ENCODE data around the gene MYLK4.

MYLK4 gene

GRCh38 chr6:2780102-2780737 lies 29.5 kb upstream of the MYLK4 start:
- H3K4me3 ChIP-seq (ENCODE audit: low read depth, low read length), result no peak overlapping the region
- TF ChIP-seq CTCF (IDR thresholded peaks at IDR 0.05; ENCODE audit: control insufficient read depth, extremely low read depth, insufficient read depth), result no peak
- DNase-seq (ENCODE audit: low read depth), result no peak

- no peak for TF ChIP-seq CTCF (IDR thresholded peaks at IDR 0.05; ENCODE audit: control insufficient read depth, extremely low read depth, insufficient read depth)
- DNase-seq (ENCODE audit: low read depth), result no peak
Observed at GRCh38 chr6:2777249-2777648, 26.5 kb upstream of the MYLK4 start.

GRCh38 chr6:2775003-2775402 lies 24.3 kb upstream of the MYLK4 start:
- no peak for TF ChIP-seq CTCF (IDR thresholded peaks at IDR 0.05; ENCODE audit: control insufficient read depth, extremely low read depth, insufficient read depth)
- DNase-seq (ENCODE audit: low read depth), result no peak
- H3K4me3 ChIP-seq (ENCODE audit: low read depth, low read length), result no peak overlapping the region

More at GRCh38 chr6:2777249-2777648, 26.5 kb upstream of the MYLK4 start:
- no peak overlapping the region for H3K4me3 ChIP-seq (ENCODE audit: low read depth, low read length)

- H3K4me3 ChIP-seq (ENCODE audit: low read depth, low read length), result no peak overlapping the region
- TF ChIP-seq CTCF (IDR thresholded peaks at IDR 0.05; ENCODE audit: control insufficient read depth, extremely low read depth, insufficient read depth), result no peak
- DNase-seq (ENCODE audit: low read depth), result no peak
Observed at GRCh38 chr6:2773449-2773848, 22.7 kb upstream of the MYLK4 start.

- no peak for TF ChIP-seq CTCF (IDR thresholded peaks at IDR 0.05; ENCODE audit: control insufficient read depth, extremely low read depth, insufficient read depth)
- DNase-seq (ENCODE audit: low read depth), result no peak
- H3K4me3 ChIP-seq (ENCODE audit: low read depth, low read length), result no peak overlapping the region
Observed at GRCh38 chr6:2772840-2773239, 22.1 kb upstream of the MYLK4 start.

GRCh38 chr6:2771079-2771478 lies 20.4 kb upstream of the MYLK4 start:
- no peak overlapping the region for H3K4me3 ChIP-seq (ENCODE audit: low read depth, low read length)
- DNase-seq (ENCODE audit: low read depth), result no peak
- no peak for TF ChIP-seq CTCF (IDR thresholded peaks at IDR 0.05; ENCODE audit: control insufficient read depth, extremely low read depth, insufficient read depth)

- TF ChIP-seq CTCF (IDR thresholded peaks at IDR 0.05; ENCODE audit: control insufficient read depth, extremely low read depth, insufficient read depth), result no peak
- no peak for DNase-seq (ENCODE audit: low read depth)
Observed at GRCh38 chr6:2770171-2770570, 19.4 kb upstream of the MYLK4 start.

More at GRCh38 chr6:2770171-2770570, 19.4 kb upstream of the MYLK4 start:
- H3K4me3 ChIP-seq (ENCODE audit: low read depth, low read length), result no peak overlapping the region
